Measurements from ENCODE around the gene TBC1D22A.

Gene TBC1D22A

GRCh38 chr22:47080100-47080499 is 317.6 kb downstream of the TBC1D22A start:
- no peak for DNase-seq (ENCODE audit: low read depth)

DNA sequence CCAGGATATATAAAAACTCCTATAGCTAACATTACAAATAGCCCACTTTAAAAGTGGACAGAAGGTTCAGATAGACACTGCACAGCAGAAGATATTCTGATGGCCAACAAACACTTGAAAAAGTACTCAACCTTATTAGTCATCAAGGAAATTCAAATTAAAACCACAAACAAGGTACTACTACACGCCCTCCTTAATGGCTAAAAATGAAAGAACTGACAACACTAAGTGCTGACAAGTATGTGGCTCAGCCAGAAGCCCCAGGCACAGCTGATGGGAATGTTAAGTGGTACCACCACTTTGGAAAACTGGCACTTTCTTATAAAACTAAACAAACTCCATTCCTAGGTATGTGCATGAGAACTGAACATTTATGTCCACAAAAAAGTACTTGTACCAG is 320.1 kb downstream of the TBC1D22A start:
- no peak for DNase-seq (ENCODE audit: low read depth)

- no peak for DNase-seq (ENCODE audit: low read depth)
These were observed 321.0 kb downstream of the TBC1D22A start for GRCh38 chr22:47083379-47083986.

DNA sequence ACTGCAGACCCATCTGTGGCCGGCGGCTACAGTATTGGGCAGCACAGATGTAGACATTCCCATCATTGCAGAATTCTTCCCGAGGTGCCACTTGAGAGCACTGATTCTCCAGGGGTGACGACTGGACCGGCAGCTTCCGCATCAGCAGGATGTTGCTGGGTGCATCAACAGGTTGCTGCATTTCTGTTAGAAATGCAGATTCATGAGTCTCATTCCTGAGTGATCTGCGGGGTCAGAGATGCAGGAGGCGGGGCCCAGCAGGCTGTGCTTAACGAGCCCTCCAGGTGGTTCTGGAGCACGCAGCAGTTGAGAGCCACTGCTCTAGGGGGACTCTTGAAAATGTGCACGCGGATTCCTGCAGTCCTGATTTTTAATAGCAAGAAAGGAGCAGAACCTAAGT is 321.8 kb downstream of the TBC1D22A start:
- DNase-seq (ENCODE audit: low read depth): no peak

GRCh38 chr22:47086596-47087248 is 324.3 kb downstream of the TBC1D22A start:
- DNase-seq (ENCODE audit: low read depth): no peak

DNA sequence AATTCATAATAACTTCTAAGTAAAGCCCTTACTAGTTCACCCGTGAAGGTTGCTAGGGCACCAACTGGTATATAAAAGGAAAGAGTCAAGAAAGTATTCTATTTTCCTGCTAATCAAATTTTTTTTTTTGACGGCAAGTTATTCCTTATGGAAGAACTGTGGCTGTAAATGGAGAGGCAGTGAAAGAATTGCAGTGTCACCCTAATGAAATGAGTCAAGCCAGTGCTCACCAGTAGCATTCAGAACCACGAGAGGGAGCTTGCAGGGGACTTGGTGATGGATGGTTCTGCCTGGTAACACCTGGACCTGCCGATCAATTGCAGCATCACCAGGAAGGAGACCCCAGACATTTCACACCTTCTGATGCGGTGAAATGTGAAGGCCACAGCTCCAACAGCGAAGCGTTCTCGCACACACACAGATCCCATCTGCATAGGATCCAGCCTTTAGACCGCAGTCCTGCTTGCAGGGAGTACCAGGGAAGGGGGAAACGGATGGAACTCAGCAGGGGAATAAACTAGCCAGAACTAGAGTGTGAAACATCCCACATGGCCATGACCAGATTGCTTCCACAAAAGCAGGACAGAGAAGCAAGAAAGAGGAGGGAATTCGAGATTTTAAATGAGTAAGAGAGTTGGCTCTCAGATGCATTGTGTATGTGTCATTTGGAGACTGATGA is 326.2 kb downstream of the TBC1D22A start:
- DNase-seq (ENCODE audit: low read depth): no peak

GRCh38 chr22:47089374-47089773 is 326.9 kb downstream of the TBC1D22A start:
- DNase-seq (ENCODE audit: low read depth): no peak

- no peak for DNase-seq (ENCODE audit: low read depth)
These were observed 327.5 kb downstream of the TBC1D22A start for GRCh38 chr22:47089796-47090460.

DNA sequence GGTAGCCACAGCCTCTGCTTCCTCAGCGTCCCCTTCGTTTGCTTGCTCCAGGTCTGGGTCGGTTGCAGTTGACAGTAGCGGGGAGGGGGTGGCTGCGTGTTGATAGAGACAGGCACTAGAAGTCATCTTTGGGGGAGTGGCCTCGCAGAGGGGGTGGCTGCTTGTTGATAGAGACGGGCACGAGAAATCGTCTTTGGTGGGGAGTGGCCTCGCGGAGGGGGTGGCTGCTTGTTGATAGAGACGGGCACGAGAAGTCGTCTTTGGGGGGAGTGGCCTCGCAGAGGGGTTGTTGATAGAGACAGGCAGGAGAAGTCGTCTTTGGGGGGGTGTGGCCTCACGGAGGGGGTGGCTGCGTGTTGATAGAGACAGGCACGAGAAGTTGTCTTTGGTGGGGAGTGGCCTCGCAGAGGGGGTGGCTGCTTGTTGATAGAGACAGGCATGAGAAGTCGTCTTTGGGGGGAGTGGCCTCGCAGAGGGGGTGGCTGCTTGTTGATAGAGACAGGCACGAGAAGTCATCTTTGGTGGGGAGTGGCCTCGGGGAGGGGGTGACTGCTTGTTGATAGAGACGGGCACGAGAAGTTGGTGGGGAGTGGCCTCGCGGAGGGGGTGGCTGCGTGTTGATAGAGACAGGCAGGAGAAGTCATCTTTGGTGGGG is 328.3 kb downstream of the TBC1D22A start:
- DNase-seq (ENCODE audit: low read depth): peak; percentile 13

DNA sequence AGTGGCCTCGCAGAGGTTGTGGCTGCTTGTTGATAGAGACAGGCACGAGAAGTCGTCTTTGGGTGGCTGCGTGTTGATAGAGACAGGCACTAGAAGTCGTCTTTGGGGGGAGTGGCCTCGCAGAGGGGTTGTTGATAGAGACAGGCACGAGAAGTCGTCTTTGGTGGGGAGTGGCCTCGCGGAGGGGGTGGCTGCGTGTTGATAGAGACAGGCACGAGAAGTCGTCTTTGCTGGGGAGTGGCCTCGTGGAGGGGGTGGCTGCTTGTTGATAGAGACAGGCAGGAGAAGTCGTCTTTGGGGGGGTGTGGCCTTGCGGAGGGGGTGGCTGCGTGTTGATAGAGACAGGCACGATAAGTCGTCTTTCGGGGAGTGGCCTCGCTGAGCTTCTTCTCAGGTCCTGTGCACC is 328.8 kb downstream of the TBC1D22A start:
- DNase-seq (ENCODE audit: low read depth): no peak

GRCh38 chr22:47091921-47092700 is 329.7 kb downstream of the TBC1D22A start:
- DNase-seq (ENCODE audit: low read depth): no peak

DNA sequence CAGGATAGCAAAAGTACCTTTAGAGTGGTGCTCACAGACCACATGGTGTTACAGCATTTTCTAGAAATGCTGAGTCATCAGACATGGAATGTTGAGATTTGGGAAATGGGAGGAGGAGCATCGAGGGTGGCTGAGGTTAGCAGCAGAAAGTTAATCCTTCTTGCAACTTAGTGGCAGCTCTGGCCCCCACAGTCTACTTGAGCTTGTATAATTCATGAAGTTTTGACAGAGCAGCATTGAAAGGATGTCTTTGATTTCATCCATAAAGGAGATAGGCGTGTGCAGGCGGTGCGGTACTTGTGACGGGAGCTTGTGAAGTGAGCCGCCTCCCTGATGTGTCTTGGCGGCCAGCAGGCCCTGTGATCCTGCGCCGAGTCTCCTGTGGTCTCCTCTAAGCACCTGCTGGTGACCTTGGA is 330.5 kb downstream of the TBC1D22A start:
- no peak for DNase-seq (ENCODE audit: low read depth)

DNA sequence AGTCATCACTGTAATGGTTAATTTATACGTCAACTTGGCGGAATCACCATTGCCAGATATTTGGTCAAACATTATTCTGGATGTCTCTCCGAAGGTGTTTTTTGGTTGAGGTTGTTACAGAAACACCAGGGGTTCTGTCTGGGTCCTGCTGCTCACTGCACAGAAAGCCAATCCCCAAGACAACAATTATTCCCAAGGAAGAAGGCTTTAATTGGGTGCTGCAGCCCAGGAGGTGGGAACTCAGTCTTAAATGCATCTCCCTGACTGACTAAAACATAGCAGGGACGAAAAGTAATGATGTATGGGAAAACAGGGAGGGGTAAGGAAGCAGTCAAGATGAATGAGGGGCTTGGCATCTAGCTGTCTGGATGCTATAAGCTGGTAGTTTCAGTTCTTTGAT is 331.3 kb downstream of the TBC1D22A start:
- DNase-seq (ENCODE audit: low read depth): no peak

- DNase-seq (ENCODE audit: low read depth): no peak
These were observed 332.4 kb downstream of the TBC1D22A start for GRCh38 chr22:47094861-47095330.

DNA sequence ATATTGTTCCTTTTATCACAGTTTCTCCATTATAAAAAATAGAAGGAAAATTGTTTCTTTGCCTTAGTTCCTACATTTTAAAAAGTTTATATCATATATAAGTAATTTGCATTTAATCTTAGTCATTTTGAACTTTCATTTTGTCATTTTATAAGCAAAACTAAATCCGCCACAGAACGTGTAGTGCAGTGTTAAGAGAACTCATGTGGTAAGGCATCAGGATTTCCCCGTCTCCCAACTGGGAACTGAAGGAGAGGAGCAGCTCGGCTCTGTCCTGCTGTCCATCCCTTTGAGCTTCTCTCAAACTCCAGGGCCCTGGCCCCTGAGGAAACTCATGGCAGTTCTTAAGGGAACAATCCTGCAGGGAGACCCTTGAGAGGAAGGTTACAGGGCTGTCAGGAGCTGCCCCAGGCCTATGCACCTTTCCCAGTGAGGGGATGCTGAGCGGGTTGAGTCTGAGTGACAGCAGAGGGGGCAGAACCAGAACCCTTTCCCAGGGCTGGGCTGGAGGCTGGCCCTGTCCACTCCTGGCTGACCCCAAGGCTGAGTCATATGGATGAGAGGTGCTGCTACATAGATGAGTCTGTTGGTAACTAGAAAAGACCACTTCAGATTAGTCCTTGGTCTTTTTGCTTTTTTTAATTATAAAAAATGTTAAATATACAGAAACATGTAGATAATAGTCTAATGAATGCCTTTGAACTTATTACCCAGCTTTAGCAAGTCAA is 333.1 kb downstream of the TBC1D22A start:
- DNase-seq (ENCODE audit: low read depth): no peak

GRCh38 chr22:47098121-47098520 is 335.7 kb downstream of the TBC1D22A start:
- no peak for DNase-seq (ENCODE audit: low read depth)

- DNase-seq (ENCODE audit: low read depth): no peak
These were observed 336.1 kb downstream of the TBC1D22A start for GRCh38 chr22:47098554-47098953.

- no peak for DNase-seq (ENCODE audit: low read depth)
These were observed 337.6 kb downstream of the TBC1D22A start for GRCh38 chr22:47100019-47100418.

GRCh38 chr22:47100646-47101200 is 338.3 kb downstream of the TBC1D22A start:
- no peak for DNase-seq (ENCODE audit: low read depth)

- no peak for DNase-seq (ENCODE audit: low read depth)
These were observed 339.0 kb downstream of the TBC1D22A start for GRCh38 chr22:47101321-47101885.

Measured in T-helper 22 cell (primary cell).